GM18502 (cell line): ENCODE measurements around the gene PLOD2.

ENCODE experiments used
- ATAC-seq: cut with Tn5 transposase; IDR thresholded peaks from one replicate; pipeline ENCODE4 v1.9.1; 2021; ENCODE audit warnings: mild to moderate bottlenecking; ENCODE audit not compliant: unreplicated experiment, poor library complexity

The PLOD2 gene

DNA sequence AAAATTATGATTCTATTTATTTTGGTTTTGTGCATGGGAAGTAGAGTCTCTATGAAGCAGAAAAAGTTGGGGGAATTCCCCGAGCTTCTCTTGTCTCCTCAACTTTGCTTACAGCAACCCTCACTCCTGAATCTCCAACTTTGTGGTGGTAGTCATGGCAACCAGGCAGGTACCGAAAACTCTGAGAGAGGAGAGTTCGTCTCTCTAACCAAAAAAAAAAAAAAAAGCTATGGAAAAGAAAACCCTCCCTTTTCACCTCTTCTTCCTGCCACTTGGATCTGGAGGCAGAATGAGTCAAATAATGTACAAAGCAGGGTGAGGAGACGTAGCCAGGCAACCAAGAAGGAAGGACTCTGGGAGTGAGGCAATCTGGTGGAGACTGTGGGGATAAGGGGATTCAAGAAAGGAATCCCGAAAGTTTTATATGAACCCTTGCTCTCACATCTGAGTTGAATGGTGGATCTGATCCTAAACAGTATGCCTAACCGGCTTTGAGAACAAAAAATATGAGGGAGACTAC is 108.1 kb downstream of the PLOD2 start:
- ATAC-seq: no peak

DNA sequence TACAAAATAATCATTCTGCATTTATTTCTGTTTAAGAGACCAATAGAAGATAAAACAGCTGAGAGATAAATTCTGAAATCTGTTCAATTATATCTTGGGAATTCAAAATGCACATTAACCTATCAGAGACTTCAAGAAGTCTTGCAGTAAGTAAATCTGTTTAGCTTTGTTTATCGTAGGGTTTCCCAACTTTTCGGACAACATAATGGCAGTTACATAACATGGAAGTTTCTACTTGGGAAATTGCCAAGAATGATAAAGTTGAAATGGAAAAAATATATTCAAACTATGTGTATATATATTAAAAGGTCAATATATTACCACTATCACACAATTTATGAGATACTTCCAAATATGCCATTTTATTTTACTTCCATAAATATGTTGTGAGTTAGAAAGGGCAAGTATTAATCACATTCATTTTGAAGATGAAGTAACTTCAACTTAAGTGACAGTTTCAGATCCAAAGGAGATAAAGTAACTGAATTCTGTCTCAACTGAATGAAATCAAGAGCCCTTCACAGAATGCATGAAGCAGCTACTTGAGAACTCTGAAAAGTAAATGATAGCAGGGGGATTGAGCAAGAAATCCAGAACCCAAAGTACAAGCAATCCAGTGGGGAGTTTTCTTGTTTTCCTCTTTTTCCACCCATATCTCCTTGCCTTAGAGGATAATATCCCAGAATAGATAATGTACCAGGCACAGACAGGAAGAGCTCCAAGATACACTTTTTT is 108.8 kb downstream of the PLOD2 start:
- ATAC-seq: no peak

DNA sequence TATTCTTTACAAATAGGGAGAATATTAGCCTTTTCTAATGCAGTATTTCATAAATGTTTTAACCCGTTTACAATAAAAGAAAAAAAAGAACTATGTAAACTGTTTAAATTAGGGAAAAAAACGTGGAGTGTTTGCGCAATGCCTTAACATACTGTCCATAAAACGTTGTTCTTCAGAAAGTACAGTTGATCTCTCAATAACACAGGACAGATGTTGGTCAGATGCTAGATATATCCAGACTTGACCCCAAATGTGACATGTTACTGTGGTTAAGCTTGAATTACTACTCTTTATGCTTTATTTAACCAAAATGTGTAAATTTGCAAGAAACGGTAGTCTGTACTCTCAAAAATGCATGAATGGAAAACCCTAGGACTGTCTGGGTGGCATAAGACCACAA is 110.3 kb downstream of the PLOD2 start:
- ATAC-seq: no peak

DNA sequence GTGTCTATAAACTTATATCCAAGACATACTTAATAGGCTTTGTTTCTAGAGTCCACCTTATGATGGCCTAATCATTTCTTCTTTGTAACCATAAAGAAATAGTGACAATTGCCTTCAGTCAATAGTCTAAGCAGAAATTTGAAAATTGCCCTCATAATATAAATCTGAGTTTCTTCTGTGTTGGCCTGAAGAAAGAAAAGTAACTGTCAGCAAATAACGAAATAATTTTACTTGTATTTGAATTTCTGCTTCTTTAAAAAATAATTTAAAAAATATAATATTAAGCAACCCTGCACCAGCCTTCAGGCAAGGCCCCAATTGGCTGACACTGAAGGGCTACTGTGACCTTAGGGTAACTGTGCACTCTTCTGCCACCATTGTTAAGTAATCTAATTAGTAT is 113.5 kb downstream of the PLOD2 start:
- ATAC-seq: no peak

DNA sequence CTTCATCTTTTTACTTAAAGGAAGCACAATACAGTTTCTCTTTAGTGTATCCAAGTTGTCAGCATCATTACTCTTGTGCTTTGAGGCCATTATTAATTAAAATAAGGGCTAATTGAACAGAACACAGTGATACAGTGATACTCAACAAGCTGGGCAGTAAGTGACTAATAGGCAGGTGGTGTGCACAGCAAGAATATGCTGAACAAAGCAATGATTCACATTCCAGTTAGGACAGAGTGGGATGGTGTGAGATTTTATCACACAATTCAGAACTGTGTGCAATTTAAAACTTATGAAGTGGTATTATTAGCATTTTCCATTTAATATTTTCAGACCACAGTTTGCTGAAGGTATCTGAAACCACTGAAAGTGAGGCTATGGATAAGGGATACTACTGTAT is 116.9 kb downstream of the PLOD2 start:
- ATAC-seq: no peak

DNA sequence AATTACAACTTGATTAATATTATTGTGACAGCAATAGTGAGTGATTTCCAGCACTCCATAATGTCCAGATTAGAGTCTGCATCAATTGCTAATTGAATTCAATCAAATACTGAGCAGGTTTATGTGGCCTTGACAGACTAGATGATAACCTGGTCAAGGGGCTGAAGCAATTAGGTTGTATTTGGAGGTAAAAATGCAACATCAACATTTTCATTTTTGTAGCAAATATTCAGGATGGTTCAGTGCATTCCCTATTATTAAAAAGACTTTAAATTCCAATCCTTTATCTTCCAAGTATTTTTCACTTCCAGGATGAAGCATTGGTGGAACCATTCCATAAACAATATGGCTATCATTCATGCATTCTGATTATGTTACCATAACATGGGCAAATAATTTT is 120.4 kb downstream of the PLOD2 start:
- no peak for ATAC-seq

DNA sequence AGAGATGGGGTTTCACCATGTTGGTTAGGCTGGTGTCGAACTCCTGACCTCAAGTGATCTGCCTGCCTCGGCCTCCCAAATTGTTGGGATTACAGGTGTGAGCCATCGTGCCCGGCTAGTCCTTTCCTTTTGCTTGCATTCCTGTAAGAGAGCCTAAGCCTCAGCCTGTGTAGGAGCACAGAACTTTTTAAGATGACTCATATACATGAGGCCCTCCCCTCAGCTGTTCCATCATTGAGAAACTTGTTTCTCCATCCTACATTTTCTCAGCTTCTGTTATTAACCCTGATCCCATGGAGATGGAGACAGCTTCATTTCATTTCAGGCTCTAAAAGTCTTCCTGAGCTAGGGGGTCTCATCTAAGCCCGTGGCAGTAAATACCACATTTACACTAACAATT is 123.3 kb downstream of the PLOD2 start:
- ATAC-seq: no peak

DNA sequence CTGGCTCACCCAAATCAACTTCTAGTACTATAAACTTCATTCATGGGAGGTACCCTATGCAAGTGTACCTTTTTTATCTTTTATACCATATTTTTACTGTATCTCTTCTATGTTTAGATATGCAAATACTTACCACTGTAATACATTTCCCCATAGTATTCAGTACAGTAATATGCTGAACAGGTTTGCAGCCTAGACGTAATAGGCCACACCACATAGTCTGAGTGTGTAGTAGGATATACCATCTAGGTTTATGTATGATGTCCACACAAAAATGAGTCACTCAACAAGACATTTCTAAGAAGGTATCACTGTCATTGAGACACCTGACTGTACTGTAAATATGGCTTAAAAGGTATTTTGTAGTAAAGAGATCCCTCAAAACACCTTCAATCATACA is 124.7 kb downstream of the PLOD2 start:
- no peak for ATAC-seq

DNA sequence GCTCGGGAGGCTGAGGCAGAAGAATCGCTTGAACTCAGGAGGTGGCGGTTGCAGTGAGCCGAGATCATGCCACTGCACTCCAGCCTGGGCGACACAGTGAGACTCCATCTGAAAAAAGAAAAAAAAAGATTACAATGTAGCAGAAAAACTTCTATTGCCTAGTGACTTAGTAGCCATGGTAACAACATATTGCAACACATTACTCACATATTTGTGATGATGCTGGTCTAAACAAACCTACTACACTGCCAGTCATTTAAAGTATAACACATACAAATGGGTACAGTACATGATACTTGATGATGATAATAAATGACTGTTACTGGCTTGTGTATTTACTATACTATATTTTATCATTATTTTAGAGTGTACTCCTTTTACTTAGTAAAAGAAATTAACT is 125.6 kb downstream of the PLOD2 start:
- no peak for ATAC-seq

DNA sequence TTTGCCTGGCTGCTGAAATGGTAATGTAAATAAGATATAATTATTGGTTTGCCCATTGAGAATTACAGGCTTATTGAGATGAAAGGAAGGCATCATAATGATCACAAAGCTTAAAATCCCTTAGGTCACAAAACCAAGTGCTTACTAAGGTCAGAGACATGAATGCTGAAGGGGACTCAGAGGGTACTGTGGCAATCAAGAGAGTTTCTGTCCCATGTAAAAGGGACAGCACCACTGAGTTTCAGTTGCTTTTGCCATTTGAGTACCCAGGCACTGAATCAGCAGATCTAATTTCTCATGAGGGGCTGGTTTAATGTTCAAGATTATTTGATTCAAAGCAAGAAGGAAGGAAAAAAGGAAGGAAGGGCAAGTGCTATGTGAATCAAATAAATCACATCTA is 127.0 kb downstream of the PLOD2 start:
- ATAC-seq: no peak

DNA sequence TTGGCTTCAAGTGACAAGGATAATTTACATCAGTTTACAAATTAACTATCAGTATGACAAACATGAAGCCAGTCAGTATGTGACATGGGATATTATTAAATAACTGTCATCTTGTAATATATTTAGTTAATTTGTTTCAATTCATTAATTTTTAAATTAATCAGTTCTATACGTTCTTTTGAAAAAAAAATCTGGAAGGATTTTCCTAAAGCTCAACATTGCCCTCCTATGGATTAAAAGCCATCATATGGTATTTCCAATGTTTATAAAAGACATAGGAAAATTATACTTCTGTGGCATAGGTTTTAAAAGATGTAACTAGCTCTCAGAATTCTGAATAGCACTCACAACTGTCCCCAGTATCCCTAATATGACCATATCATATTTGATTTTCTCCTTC is 134.4 kb downstream of the PLOD2 start:
- no peak for ATAC-seq

DNA sequence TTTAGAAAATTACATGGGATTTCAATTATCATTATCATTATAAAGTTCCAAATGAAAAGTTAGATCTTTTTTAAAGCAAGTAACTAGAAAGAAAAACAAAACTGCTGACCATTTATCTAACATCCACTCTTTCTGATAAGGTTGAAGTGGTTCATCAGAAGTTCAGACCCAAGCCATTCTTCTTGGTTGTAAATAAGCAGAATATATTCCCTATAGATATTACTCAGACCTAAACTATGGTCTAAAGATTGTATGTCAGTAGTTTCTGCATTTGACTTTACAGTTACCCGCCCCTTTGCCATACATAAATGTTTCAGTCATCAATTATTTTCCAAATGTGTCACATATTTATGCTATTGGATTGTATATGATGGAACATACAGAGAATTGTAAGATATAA is 136.7 kb downstream of the PLOD2 start:
- no peak for ATAC-seq

DNA sequence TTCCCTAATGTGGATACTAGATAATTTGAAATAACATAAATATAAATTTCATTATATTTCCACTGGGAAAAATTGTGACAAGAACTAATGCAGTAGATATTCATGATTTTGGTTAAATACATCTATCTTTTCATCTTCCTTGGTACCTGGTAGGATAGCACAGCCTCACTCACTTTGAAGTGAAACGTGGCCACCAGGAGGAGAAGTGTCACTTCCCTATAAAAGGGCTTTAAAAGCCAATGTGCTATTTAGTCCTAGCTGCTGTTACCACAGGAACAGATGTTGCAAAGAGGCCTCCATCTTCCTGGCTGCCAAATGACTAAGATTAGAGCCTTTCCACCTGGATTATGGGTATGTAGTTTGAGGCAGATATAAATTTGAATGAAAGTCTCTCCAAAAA is 140.0 kb downstream of the PLOD2 start:
- no peak for ATAC-seq

DNA sequence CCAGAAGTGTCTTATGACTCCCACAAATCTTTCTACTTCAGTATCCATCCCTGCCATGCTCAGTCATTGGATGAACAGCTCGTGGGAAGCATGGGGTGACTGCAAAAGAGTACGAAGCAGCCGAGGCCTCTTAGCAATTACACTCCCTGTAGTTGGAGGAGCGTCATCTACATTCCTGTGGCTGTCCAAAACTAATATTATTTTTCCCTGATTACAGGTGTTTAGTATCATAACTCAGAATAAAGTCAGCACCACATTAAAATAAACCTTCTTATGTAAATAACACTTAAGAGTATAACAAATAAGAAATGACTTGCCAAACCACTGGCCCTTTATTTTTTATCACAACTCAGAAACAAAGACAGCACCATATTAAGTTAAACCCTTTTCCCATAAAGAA is 141.5 kb downstream of the PLOD2 start:
- no peak for ATAC-seq
